Keratinocyte (primary cell): ENCODE measurements around the gene FAT1. TPM values are rescaled to one million over a fixed set of nuclear protein-coding genes. Genes with fewer than 3 reads are reported as not detected.

Experiments
- DNase-seq: peaks from one replicate; pipeline ENCODE4 v3.0.0-alpha.2; 2011; ENCODE audit warnings: low read depth, missing footprints, low spot score
- FAIRE-seq: peaks from 2 replicates; lab custom pipeline; 2011; peaks lifted over from hg19 to GRCh38; lab: Jason Lieb, UNC
- H2AFZ ChIP-seq: 2 replicates; pipeline ENCODE4 v1.6.0; 2012; ENCODE audit warnings: low read length, control low read depth, inconsistent platforms; ENCODE audit not compliant: control insufficient read depth
- H3K27ac ChIP-seq: 2 replicates; pipeline ENCODE4 v1.5.1; 2011; ENCODE audit warnings: low read length; ENCODE audit not compliant: control insufficient read depth, insufficient read depth
- H3K27me3 ChIP-seq: 3 replicates; pipeline ENCODE4 v1.6.0; 2011; ENCODE audit warnings: low read length; ENCODE audit not compliant: control insufficient read depth, insufficient read depth; ENCODE audit errors: extremely low read depth
- H3K36me3 ChIP-seq, 2 experiments: 2 replicates in 1 of 2; 3 replicates in 1 of 2; pipeline ENCODE4 v1.5.1; 2011; ENCODE audit warnings: low read length in 2 of 2, mild to moderate bottlenecking in 1 of 2; ENCODE audit not compliant: control insufficient read depth in 2 of 2, insufficient read depth in 2 of 2; ENCODE audit errors: extremely low read depth in 1 of 2
- H3K4me1 ChIP-seq: 3 replicates; pipeline ENCODE4 v1.5.1; 2011; ENCODE audit warnings: low read length; ENCODE audit not compliant: control insufficient read depth, insufficient read depth; ENCODE audit errors: extremely low read depth
- H3K4me2 ChIP-seq: 3 replicates; pipeline ENCODE4 v1.6.0; 2011; ENCODE audit warnings: low read depth, low read length; ENCODE audit not compliant: control insufficient read depth, insufficient read depth; ENCODE audit errors: extremely low read depth
- H3K4me3 ChIP-seq, 3 experiments: fragments of 200-600 bp in 1 of 3; sonication (generic) in 1 of 3; 2 replicates in 2 of 3; 3 replicates in 1 of 3; pipeline ENCODE4 v1.5.1; 2011 to 2016; ENCODE audit warnings: low read length in 3 of 3, mild to moderate bottlenecking in 3 of 3, control low read depth in 2 of 3, inconsistent platforms in 1 of 3, low read depth in 1 of 3, mixed read lengths in 1 of 3, mixed run types in 1 of 3, moderate library complexity in 1 of 3; ENCODE audit not compliant: control insufficient read depth in 2 of 3, insufficient read depth in 2 of 3; ENCODE audit errors: extremely low read depth in 1 of 3
- H3K79me2 ChIP-seq: 2 replicates; pipeline ENCODE4 v1.6.0; 2012; ENCODE audit warnings: low read length; ENCODE audit not compliant: control insufficient read depth, insufficient read depth
- H3K9ac ChIP-seq: 3 replicates; pipeline ENCODE4 v1.6.0; 2011; ENCODE audit warnings: low read length; ENCODE audit not compliant: control insufficient read depth, insufficient read depth; ENCODE audit errors: extremely low read depth
- H3K9me1 ChIP-seq: 3 replicates; pipeline ENCODE4 v1.6.0; 2011; ENCODE audit warnings: low read length; ENCODE audit not compliant: control insufficient read depth, insufficient read depth; ENCODE audit errors: extremely low read depth
- H3K9me3 ChIP-seq: 2 replicates; pipeline ENCODE4 v1.5.1; 2012; ENCODE audit warnings: low read depth, low read length; ENCODE audit not compliant: control insufficient read depth
- H4K20me1 ChIP-seq: 3 replicates; pipeline ENCODE4 v1.6.0; 2011; ENCODE audit warnings: low read length; ENCODE audit not compliant: control insufficient read depth, insufficient read depth; ENCODE audit errors: extremely low read depth
- CTCF ChIP-seq, 3 experiments: IDR thresholded peaks in 1 of 3; conservative IDR thresholded peaks in 1 of 3; optimal IDR thresholded peaks in 1 of 3; 2 replicates in 2 of 3; 3 replicates in 1 of 3; pipeline versions ENCODE3 to v1.5.1; 2011; ENCODE audit warnings: low read length in 3 of 3, mild to moderate bottlenecking in 3 of 3, moderate library complexity in 2 of 3, control low read depth in 1 of 3, inconsistent platforms in 1 of 3; ENCODE audit not compliant: insufficient read depth in 2 of 3; ENCODE audit errors: extremely low read depth in 1 of 3
- EZH2 ChIP-seq: IDR thresholded peaks from one replicate; pipeline ENCODE4 v1.6.1; 2012; ENCODE audit warnings: inconsistent platforms, mild to moderate bottlenecking, low read length, moderate library complexity
- dilution Hi-C: fragments of 300-500 bp; cut with MboI; formaldehyde crosslinking; loops from one replicate; pipeline ENCODE4 v1.7.0; 2020; ENCODE audit warnings: low sequenced_read_pairs; ENCODE audit not compliant: extremely low pct_ligation_motif_present
- polyA plus RNA-seq, 5 experiments: library from polyadenylated mRNA; depleted of rRNA in 3 of 5; stranded (reverse) in 3 of 5; stranded (forward) in 1 of 5; unstranded in 1 of 5; fragments of >200 nt; gene quantifications; 1 replicate in 1 of 5; 2 replicates in 3 of 5; 3 replicates in 1 of 5; pipeline versions ENCODE4 v1.2.1 to v1.2.3, GENCODE V29; 2011 to 2012; ENCODE audit warnings: missing spikeins in 2 of 5, low read depth in 1 of 5, low replicate concordance in 1 of 5

The FAT1 gene
- polyA plus RNA-seq, 1 donor (not counting 4 experiments of a cell fraction or from before 2014, with no cell fraction given) = 329 TPM

GRCh38 chr4:186698525-186698924, 25.1 kb downstream of the FAT1 start:
- Histone ChIP-seq H3K4me1 (peaks cover 31% of the 10 kb centered on the region), H3K9ac (no peak overlapping the region), H3K9me3 (no peaks in the 10 kb centered on the region), H3K4me3 (no peak overlapping the region), H4K20me1 (peaks cover 77% of the 10 kb centered on the region), H3K27me3 (no peaks in the 10 kb centered on the region), H3K4me2 (no peak overlapping the region), H3K36me3 (peaks cover 27 to 56% of the 10 kb centered on the region in 2 experiments), H3K9me1 (peaks cover 10% of the 10 kb centered on the region), H2AFZ (no peak overlapping the region), H3K27ac (no peak overlapping the region), H3K79me2 (peaks cover 100% of the 10 kb centered on the region)
- FAIRE-seq (no peak), DNase-seq (no peak)
- dilution Hi-C loops = no loop called here
- no peak for TF ChIP-seq EZH2
- no peak for TF ChIP-seq CTCF (optimal IDR thresholded peaks at IDR 0.05 in 1 of 3, IDR thresholded peaks at IDR 0.05 in 1 of 3, conservative IDR thresholded peaks at IDR 0.05 in 1 of 3; ENCODE audit: extremely low read depth in 1 of 3, insufficient read depth in 2 of 3, low read length in 3 of 3)

GRCh38 chr4:186698028-186698427, 25.6 kb downstream of the FAT1 start:
- Histone ChIP-seq H2AFZ (no peak overlapping the region), H3K27me3 (no peaks in the 10 kb centered on the region), H4K20me1 (peaks cover 76% of the 10 kb centered on the region), H3K9me1 (peaks cover 10% of the 10 kb centered on the region), H3K9me3 (no peaks in the 10 kb centered on the region), H3K36me3 (peaks cover 25 to 55% of the 10 kb centered on the region in 2 experiments), H3K9ac (no peak overlapping the region), H3K4me2 (no peak overlapping the region), H3K4me1 (peaks cover 36% of the 10 kb centered on the region), H3K4me3 (no peak overlapping the region), H3K27ac (no peak overlapping the region), H3K79me2 (peaks cover 100% of the 10 kb centered on the region)
- DNase-seq (no peak), FAIRE-seq (no peak)
- dilution Hi-C loops = no loop called here
- TF ChIP-seq EZH2 (no peak), CTCF (optimal IDR thresholded peaks at IDR 0.05 in 1 of 3, IDR thresholded peaks at IDR 0.05 in 1 of 3, conservative IDR thresholded peaks at IDR 0.05 in 1 of 3; ENCODE audit: extremely low read depth in 1 of 3, insufficient read depth in 2 of 3, low read length in 3 of 3) (no peak)
